ENCODE data around the gene SERPIND1.

GRCh38 chr22:20825624-20826023 lies 51.7 kb downstream of the SERPIND1 start:
- no peak for TF ChIP-seq POLR2A (IDR thresholded peaks at IDR 0.05; ENCODE audit: low read length)
- TF ChIP-seq GATA1 (IDR thresholded peaks at IDR 0.05; ENCODE audit: low read depth, low read length): no peak
